Keratinocyte (primary cell): Measurements from ENCODE around the gene ZNF24.

Experiments
- EZH2 ChIP-seq: IDR thresholded peaks from one replicate; pipeline ENCODE4 v1.6.1; 2012; ENCODE audit warnings: inconsistent platforms, mild to moderate bottlenecking, low read length, moderate library complexity
- TF ChIP-seq, protein P1 (sequence below), 3 experiments: IDR thresholded peaks in 1 of 3; conservative IDR thresholded peaks in 1 of 3; optimal IDR thresholded peaks in 1 of 3; 2 replicates in 2 of 3; 3 replicates in 1 of 3; pipeline versions ENCODE3 to v1.5.1; 2011; ENCODE audit warnings: low read length in 3 of 3, mild to moderate bottlenecking in 3 of 3, moderate library complexity in 2 of 3, control low read depth in 1 of 3, inconsistent platforms in 1 of 3; ENCODE audit not compliant: insufficient read depth in 2 of 3; ENCODE audit errors: extremely low read depth in 1 of 3

DNA sequence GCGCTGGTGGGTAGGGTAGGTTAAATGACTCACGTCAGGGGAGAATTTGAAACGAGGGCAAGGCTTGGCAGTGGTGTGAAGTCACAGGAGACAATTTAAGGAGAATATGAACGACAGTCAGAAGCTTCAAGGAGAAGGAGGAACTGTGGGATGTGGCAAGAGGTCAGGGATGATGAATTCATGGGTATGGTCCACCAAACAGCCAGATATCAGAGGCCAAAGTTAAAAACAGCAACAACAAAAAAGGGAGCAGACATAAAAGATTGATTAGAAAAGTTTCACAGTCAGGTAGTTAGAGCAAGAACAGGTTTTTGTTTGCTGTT, 34.3 kb upstream of the ZNF24 start:
- TF ChIP-seq, protein P1, sequence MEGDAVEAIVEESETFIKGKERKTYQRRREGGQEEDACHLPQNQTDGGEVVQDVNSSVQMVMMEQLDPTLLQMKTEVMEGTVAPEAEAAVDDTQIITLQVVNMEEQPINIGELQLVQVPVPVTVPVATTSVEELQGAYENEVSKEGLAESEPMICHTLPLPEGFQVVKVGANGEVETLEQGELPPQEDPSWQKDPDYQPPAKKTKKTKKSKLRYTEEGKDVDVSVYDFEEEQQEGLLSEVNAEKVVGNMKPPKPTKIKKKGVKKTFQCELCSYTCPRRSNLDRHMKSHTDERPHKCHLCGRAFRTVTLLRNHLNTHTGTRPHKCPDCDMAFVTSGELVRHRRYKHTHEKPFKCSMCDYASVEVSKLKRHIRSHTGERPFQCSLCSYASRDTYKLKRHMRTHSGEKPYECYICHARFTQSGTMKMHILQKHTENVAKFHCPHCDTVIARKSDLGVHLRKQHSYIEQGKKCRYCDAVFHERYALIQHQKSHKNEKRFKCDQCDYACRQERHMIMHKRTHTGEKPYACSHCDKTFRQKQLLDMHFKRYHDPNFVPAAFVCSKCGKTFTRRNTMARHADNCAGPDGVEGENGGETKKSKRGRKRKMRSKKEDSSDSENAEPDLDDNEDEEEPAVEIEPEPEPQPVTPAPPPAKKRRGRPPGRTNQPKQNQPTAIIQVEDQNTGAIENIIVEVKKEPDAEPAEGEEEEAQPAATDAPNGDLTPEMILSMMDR (optimal IDR thresholded peaks at IDR 0.05 in 1 of 3, IDR thresholded peaks at IDR 0.05 in 1 of 3, conservative IDR thresholded peaks at IDR 0.05 in 1 of 3; ENCODE audit: extremely low read depth in 1 of 3, insufficient read depth in 2 of 3, low read length in 3 of 3), result no peak
- no peak for TF ChIP-seq EZH2
